NCI-H1417 (cell line): ENCODE data around the gene KCNIP3.
"Not testable (repeated sequence)": the region's sequence is repeated elsewhere in the genome, so short reads cannot be mapped to it uniquely, and the experiment has no call there.

Experiments
- DNase-seq, 3 experiments: peaks; one replicate each; lab custom pipeline; 2025; lab: John Stamatoyannopoulos, UW

KCNIP3 gene

GRCh38 chr2:95372216-95372829 lies 75.2 kb downstream of the KCNIP3 start:
- DNase-seq, result no peak

- DNase-seq, result no peak
These were observed 75.7 kb downstream of the KCNIP3 start for GRCh38 chr2:95372845-95373244.

- DNase-seq, result no peak
These were observed 76.9 kb downstream of the KCNIP3 start for GRCh38 chr2:95374029-95374428.

- no peak for DNase-seq
These were observed 77.3 kb downstream of the KCNIP3 start for GRCh38 chr2:95374451-95374920.

GRCh38 chr2:95374921-95375471 lies 77.8 kb downstream of the KCNIP3 start:
- DNase-seq, result no peak

GRCh38 chr2:95375532-95376150 lies 78.5 kb downstream of the KCNIP3 start:
- no peak for DNase-seq

GRCh38 chr2:95376311-95377215 lies 79.4 kb downstream of the KCNIP3 start:
- DNase-seq, result no peak

GRCh38 chr2:95377216-95378123 lies 80.3 kb downstream of the KCNIP3 start:
- DNase-seq, result no peak

- DNase-seq, result not testable (repeated sequence)
These were observed 81.1 kb downstream of the KCNIP3 start for GRCh38 chr2:95378281-95378680.

- DNase-seq, result no peak
These were observed 82.3 kb downstream of the KCNIP3 start for GRCh38 chr2:95379371-95379831.

GRCh38 chr2:95380280-95380679 lies 83.1 kb downstream of the KCNIP3 start:
- no peak for DNase-seq

GRCh38 chr2:95380731-95381130 lies 83.6 kb downstream of the KCNIP3 start:
- DNase-seq, result no peak

GRCh38 chr2:95381212-95382191 lies 84.4 kb downstream of the KCNIP3 start:
- no peak for DNase-seq

- DNase-seq, result no peak
These were observed 85.0 kb downstream of the KCNIP3 start for GRCh38 chr2:95382192-95382591.

- no peak for DNase-seq
These were observed 85.8 kb downstream of the KCNIP3 start for GRCh38 chr2:95382686-95383634.

- no peak for DNase-seq
These were observed 86.5 kb downstream of the KCNIP3 start for GRCh38 chr2:95383635-95384027.

GRCh38 chr2:95384854-95385569 lies 87.9 kb downstream of the KCNIP3 start:
- DNase-seq, result no peak

- DNase-seq, result no peak
These were observed 88.4 kb downstream of the KCNIP3 start for GRCh38 chr2:95385570-95385984.
